OCI-LY7 (cell line): Measurements from ENCODE around the gene HARBI1.

Experiments used
- CTCF ChIP-seq: fragments of 200-600 bp; sonication (generic); conservative IDR thresholded peaks from 2 replicates; pipeline ENCODE4 v1.5.1; 2014; ENCODE audit warnings: mild to moderate bottlenecking, antibody characterized with exemption, low read length, moderate library complexity, mixed read lengths
- EZH2phosphoT487 ChIP-seq: fragments of 200-600 bp; sonication (generic); IDR thresholded peaks from 2 replicates; pipeline ENCODE4 v1.6.1; 2018; ENCODE audit warnings: low read depth, borderline replicate concordance, mild to moderate bottlenecking, mixed run types, antibody characterized with exemption, low read length, moderate library complexity, mixed read lengths

- no peak for TF ChIP-seq CTCF
- TF ChIP-seq EZH2phosphoT487: no peak
Measured at GRCh38 chr11:46611526-46612304, 5.3 kb downstream of the HARBI1 start.
